ENCODE data around the gene TMEFF1. TPM values are rescaled to one million over a fixed set of nuclear protein-coding genes. Genes with fewer than 3 reads are reported as not detected.
"Not testable (repeated sequence)": the region's sequence is repeated elsewhere in the genome, so short reads cannot be mapped to it uniquely, and the experiment has no call there.

TMEFF1 gene
- polyA plus RNA-seq, 10 donors: 0.35 to 3.8 (median 1.9) TPM

DNA sequence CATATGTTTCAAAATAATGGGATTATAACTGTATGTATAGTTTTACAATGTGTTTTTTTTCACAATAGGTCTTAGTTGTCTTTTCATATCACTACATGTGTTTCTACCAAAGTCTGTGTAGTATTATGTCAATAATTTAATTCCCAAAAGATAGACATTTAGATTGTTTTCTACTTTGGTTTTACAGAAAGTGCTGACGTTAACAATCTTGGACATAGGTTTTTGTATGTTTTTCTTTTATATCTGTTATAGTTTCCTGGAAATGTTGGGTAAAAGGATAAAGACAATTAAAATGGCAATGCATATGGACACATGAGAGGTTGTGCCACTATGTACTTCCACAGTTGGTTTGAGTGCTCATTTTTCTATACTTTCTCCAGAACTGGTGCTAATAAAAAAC, 15.2 kb downstream of the TMEFF1 start:
- no peak for DNase-seq

DNA sequence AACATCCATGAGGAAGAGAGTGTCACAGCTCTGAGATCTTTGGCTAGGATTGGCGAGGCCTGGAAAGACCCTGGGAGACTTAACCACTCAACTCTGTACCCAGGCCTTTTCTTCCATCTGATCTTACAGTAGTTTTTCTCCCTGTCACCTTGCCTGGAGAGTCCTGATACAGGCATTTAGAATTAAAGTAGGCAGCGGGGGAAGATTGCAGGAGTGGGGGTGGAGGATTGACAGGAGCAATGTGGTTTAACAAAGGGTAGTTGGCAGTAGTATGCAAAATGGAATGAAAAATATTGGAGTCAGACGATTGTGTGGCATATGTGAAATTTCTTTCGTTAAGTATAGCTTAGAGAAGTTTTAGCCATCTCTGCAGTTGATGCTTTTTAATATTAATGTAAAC, 16.9 kb downstream of the TMEFF1 start:
- DNase-seq: no peak

DNA sequence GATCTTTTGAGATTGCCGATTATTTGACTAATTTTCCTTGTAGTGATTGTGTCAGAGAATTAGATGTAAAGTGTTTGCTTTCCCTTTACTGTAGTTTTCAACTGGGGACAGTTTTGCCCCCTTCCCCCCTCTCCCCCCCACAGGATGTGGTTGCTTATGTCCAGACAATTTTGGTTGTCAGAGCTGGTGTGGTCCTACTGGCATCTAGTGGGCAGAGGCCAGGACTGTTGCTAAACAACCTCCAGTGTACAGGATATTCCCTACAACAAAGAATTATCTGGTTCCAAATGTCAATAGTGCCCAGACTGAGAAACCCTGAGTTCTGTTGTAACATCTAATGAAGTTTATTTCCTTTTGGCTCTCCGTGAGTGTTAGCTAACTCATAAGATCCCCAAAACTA, 20.0 kb downstream of the TMEFF1 start:
- no peak for DNase-seq

GRCh38 chr9:100498592-100498991, 25.6 kb downstream of the TMEFF1 start:
- no peak for DNase-seq

DNA sequence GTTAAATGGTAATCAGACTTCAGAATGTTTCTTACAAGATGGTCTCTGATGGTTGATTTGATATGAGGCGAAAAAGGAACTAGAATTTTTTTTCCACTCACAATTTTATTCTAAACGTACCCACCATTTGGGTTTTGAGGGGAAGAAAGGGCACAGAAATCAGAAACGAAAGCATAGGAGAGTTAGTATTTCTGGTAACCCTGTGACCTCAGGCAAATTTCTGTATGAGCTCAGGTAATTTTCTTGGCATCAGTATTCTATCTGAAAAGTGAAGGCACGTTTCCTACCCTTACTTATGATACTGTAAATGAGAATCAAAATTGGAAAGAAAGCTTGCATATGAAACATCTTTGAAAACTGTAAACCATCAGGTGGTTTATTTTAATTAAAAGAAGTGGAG, 26.5 kb downstream of the TMEFF1 start:
- no peak for DNase-seq

- no peak for DNase-seq
Measured at GRCh38 chr9:100499866-100500265, 26.9 kb downstream of the TMEFF1 start.

- peak; percentile 10 to 33 (median 20) for DNase-seq
Measured at GRCh38 chr9:100505564-100506159, 32.7 kb downstream of the TMEFF1 start.

GRCh38 chr9:100507350-100507749, 34.4 kb downstream of the TMEFF1 start:
- not testable (repeated sequence) for DNase-seq

DNA sequence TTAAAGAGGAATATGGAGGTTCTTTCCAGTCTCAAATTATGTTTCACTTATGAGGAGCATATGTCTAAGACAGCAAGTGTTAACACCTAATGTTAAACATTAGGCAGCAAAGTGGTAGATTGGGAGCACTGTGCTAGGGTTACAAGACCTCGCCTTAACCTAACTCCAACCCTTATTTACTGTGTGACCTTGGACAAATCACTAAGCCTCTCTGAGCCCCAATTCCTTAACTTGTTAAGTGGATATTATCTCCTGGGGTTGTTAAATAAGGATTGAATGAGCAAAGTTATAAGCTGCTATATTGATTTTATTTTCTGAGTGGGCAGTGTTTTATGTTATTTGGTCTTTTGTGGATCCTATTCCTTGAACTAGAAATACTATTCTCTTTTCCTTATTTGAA, 38.3 kb downstream of the TMEFF1 start:
- DNase-seq: no peak

GRCh38 chr9:100515578-100516494, 42.9 kb downstream of the TMEFF1 start:
- DNase-seq: no peak

DNA sequence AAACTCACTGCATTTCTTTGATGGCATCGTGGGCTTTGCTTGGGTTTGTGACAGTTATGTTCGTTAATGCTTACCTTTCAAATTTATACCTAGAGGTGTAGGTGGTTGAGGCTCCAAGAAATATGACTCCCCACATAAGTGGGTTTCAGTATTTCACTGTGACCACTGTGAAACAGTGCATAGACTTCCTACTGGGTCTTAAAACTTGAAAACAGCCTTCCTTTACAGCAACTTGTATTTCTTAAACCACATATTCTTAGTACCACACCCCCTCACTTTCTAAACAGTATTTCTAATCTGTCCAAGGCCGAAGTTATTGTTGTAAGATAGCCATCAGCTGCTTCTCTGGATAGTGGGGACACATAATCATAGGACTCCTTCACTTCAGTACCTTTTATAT, 48.3 kb downstream of the TMEFF1 start:
- DNase-seq: no peak

DNA sequence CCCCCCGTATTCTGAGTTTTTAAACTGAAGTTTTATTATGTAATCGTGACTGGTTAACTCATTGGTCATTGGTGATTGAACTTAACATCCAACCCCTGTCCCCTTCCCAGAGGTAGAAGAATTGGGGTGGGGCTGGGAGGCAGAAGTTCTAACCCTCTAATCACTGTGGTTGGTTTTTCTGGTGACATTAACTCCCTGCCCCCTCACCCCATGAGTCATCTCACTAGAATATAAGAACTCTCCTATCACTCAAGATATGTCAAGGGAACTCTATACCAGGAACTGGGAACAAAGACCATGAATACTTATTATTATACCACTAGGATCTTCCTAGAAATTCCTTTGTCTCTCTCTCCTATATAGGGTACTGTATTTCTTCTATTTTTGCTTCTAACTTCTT, 52.6 kb downstream of the TMEFF1 start:
- DNase-seq: no peak

GRCh38 chr9:100527180-100527794, 54.3 kb downstream of the TMEFF1 start:
- not testable (repeated sequence) for DNase-seq

GRCh38 chr9:100534401-100534800, 61.5 kb downstream of the TMEFF1 start:
- DNase-seq: peak in 2 of 3 donors; percentile 6 to 23

GRCh38 chr9:100540327-100540726, 67.4 kb downstream of the TMEFF1 start:
- DNase-seq: no peak

DNA sequence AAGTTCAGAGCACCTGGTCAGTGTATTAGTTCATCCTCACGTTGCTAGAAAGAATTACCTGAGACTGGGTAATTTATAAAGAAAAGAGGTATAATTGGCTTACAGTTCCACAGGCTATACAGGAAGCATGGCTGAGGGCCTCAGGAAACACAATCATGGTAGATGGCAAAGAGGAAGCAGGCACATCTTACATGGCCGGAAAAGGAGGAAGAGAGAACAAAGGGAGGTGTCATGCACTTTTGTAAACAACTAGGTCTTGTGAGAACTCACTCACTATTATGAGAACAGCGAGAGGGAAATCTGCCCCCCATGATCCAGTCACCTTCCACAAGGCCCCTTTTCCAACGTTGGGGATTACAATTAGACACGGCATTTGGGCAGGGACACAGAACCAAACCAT, 76.1 kb downstream of the TMEFF1 start:
- DNase-seq: no peak

DNA sequence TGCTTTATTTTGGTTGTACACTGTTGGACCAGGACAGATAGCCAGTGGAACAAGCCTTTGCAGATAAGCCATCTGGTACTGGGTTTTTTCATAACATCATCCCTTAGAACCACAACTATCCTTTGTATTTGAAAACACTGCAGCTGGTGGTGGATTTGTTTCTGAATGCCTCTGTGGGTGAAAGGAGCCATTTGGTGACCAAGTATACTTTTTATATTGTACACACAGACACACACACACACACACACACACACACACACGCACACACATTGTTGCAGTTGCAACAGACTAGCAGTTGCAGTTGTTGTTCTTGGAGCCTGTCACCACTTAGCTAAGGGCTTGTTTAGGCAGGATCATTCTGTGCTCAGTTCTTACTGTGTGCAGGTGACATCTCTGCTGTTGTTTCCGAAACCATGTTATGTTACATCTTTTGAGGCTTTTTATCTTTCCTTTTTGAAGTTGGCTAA, 82.0 kb downstream of the TMEFF1 start:
- peak in 1 of 3 donors; percentile 2 for DNase-seq

- no peak for DNase-seq
Measured at GRCh38 chr9:100555471-100555870, 82.5 kb downstream of the TMEFF1 start.

DNA sequence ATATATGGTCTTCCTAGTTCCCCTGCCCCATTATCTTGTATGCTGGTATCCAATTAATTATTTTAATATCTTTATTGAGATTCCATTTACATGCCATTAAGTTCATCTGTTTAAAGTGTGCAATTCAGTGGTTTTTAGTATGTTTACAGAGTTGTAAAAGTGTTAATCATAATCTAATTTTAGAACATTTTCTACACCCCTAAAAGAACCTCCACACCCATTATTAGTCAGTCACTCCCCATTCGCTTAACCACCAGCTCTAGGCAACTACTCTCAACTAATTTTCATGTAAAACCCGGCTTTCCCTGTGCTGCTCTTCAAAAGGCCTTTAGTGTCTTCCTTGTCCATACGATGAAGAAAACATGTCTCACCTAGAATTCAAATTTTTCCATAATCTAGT, 84.1 kb downstream of the TMEFF1 start:
- DNase-seq: no peak

- no peak for DNase-seq
Measured at GRCh38 chr9:100561256-100561655, 88.3 kb downstream of the TMEFF1 start.

- no peak for DNase-seq
Measured at GRCh38 chr9:100567856-100568255, 94.9 kb downstream of the TMEFF1 start.

DNA sequence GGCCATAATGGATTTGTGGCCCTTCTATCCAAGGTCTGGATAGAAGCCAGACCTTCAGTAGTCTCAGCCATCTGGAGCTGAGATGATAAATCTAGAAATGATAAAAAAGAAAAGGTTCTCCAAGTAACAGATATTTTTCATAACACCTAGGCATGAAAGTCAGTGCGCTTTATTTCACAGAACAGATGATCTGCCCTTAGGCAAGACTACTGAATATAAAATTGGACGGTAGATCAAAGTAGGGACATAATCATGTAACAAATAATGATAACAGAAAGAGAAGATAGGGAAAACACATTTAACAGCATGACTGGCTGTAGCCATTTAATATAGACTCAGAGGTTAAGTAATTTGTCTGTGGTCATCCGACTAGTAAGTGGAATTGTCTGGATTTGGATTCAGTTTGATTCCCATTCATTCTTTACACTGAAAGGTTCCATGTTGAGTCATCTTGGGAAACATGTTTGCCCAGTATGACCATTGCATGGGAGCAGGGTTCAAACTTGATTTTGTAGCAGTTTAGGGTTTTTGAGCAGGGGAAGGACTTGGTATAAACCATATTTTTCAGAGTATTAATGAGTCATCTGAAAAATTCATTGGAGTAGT, 100.8 kb downstream of the TMEFF1 start:
- DNase-seq: no peak
